MCF 10A (cell line): Measurements from ENCODE around the gene CRB2. TPM values are rescaled to one million over a fixed set of nuclear protein-coding genes. Genes with fewer than 3 reads are reported as not detected.

Experiments used
- BruUV-seq: library from RNA; stranded (reverse); fragments of 400-500 nt; replicated peaks from 2 replicates; lab custom pipeline; 2021; lab: Mats Ljungman, UMichigan
- CTCF ChIA-PET: fragments of 300-600 bp; sonication (Branson Sonifier 250); formaldehyde crosslinking; extraction: SDS; loops from one replicate; lab custom pipeline; 2021; ENCODE audit warnings: antibody characterized with exemption, inconsistent platforms; lab: Yijun Ruan, JAX
- POLR2A ChIA-PET: fragments of 300-600, 350-650 bp; sonication (Branson Sonifier 250); formaldehyde crosslinking; extraction: SDS; loops from one replicate; lab custom pipeline; 2020; ENCODE audit warnings: antibody characterized with exemption, inconsistent platforms; lab: Yijun Ruan, JAX
- DNase-seq: peaks from one replicate; pipeline ENCODE4 v3.0.0-alpha.2; 2018; ENCODE audit not compliant: unreplicated experiment
- H3K27ac Mint-ChIP-seq: one replicate; pipeline ENCODE4 v1.8.0; 2022; ENCODE audit warnings: mild to moderate bottlenecking, low read depth, mixed read lengths; ENCODE audit not compliant: unreplicated experiment
- H3K27me3 Mint-ChIP-seq: one replicate; pipeline ENCODE4 v1.8.0; 2022; ENCODE audit warnings: mixed read lengths; ENCODE audit not compliant: insufficient read depth, unreplicated experiment
- H3K36me3 Mint-ChIP-seq: one replicate; pipeline ENCODE4 v1.8.0; 2022; ENCODE audit warnings: mild to moderate bottlenecking, moderate library complexity, mixed read lengths; ENCODE audit not compliant: insufficient read depth, unreplicated experiment
- H3K4me1 Mint-ChIP-seq: one replicate; pipeline ENCODE4 v1.8.0; 2022; ENCODE audit warnings: mixed read lengths; ENCODE audit not compliant: insufficient read depth, unreplicated experiment
- H3K4me3 Mint-ChIP-seq: one replicate; pipeline ENCODE4 v1.8.0; 2022; ENCODE audit warnings: mild to moderate bottlenecking, moderate library complexity, mixed read lengths; ENCODE audit not compliant: unreplicated experiment
- H3K9me3 Mint-ChIP-seq: one replicate; pipeline ENCODE4 v1.8.0; 2022; ENCODE audit warnings: mixed read lengths; ENCODE audit not compliant: unreplicated experiment
- intact Hi-C: fragments of 100-400 bp; cut with micrococcal nuclease; formaldehyde crosslinking; loops from 2 replicates; pipeline ENCODE4 v1.14.1; 2022
- total RNA-seq: library from RNA; stranded (reverse); gene quantifications from 2 replicates; pipeline ENCODE4 v1.2.3, GENCODE V29; 2022
- TF ChIP-seq, protein P1 (sequence below): fragments of 200-600 bp; IDR thresholded peaks from one replicate; pipeline ENCODE4 v1.8.0; 2022; ENCODE audit warnings: antibody characterized with exemption, mild to moderate bottlenecking; ENCODE audit not compliant: unreplicated experiment

Gene CRB2
- total RNA-seq, 1 experiment from 2014 or later = not detected

DNA sequence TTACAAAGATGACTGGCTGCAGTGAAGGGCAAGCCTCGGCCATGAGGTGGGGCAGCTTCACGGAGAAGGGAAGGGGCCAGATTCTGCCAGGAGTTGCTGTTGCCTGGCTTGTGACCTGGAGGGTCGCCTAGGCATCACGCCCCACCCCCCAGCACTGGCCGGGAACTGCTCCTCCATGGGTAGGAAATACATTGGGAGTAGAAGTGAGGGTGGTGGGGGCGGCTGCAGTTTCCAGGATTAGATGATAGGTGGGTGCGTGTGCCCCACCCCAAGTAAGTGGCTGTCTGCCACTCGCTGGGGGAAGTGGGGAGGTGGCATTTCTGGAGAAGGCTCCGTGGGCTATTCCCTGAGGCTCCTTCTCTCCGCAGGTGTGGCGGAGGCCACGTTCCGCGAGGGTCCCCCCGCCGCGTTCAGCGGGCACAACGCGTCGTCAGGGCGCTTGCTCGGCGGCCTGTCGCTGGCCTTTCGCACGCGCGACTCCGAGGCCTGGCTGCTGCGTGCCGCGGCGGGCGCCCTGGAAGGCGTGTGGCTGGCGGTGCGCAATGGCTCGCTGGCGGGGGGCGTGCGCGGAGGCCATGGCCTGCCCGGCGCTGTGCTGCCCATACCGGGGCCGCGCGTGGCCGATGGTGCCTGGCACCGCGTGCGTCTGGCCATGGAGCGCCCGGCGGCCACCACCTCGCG lies 16.9 kb downstream of the CRB2 start:
- intact Hi-C loops = no loop called here
- TF ChIP-seq, protein P1, sequence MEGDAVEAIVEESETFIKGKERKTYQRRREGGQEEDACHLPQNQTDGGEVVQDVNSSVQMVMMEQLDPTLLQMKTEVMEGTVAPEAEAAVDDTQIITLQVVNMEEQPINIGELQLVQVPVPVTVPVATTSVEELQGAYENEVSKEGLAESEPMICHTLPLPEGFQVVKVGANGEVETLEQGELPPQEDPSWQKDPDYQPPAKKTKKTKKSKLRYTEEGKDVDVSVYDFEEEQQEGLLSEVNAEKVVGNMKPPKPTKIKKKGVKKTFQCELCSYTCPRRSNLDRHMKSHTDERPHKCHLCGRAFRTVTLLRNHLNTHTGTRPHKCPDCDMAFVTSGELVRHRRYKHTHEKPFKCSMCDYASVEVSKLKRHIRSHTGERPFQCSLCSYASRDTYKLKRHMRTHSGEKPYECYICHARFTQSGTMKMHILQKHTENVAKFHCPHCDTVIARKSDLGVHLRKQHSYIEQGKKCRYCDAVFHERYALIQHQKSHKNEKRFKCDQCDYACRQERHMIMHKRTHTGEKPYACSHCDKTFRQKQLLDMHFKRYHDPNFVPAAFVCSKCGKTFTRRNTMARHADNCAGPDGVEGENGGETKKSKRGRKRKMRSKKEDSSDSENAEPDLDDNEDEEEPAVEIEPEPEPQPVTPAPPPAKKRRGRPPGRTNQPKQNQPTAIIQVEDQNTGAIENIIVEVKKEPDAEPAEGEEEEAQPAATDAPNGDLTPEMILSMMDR = no peak
- no peak for DNase-seq
- Mint-ChIP-seq H3K36me3 (peaks cover 8% of the 10 kb centered on the region), H3K27ac (no peak overlapping the region), H3K9me3 (no peaks in the 10 kb centered on the region), H3K27me3 (peaks cover 27% of the 10 kb centered on the region), H3K4me3 (no peak overlapping the region), H3K4me1 (no peaks in the 10 kb centered on the region)
- ChIA-PET CTCF (no interaction called here), POLR2A (no interaction called here)
- BruUV-seq = no TSS peak

DNA sequence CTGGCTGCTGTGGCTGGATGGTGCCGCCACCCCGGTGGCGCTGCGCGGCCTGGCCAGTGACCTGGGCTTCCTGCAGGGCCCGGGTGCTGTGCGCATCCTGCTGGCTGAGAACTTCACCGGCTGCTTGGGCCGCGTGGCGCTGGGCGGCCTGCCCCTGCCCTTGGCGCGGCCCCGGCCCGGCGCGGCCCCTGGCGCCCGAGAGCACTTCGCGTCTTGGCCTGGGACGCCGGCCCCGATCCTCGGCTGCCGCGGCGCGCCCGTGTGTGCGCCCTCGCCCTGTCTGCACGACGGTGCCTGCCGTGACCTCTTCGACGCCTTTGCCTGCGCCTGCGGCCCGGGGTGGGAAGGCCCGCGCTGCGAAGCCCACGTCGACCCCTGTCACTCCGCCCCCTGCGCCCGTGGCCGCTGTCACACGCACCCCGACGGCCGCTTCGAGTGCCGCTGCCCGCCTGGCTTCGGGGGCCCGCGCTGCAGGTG lies 17.5 kb downstream of the CRB2 start:
- no peak overlapping the region for H3K27ac Mint-ChIP-seq
- peaks cover 8% of the 10 kb centered on the region for H3K36me3 Mint-ChIP-seq
- TF ChIP-seq, protein P1 = no peak
- intact Hi-C loops = no loop called here
- H3K4me1 Mint-ChIP-seq = no peaks in the 10 kb centered on the region
- H3K9me3 Mint-ChIP-seq = no peaks in the 10 kb centered on the region
- POLR2A ChIA-PET = no interaction called here
- H3K4me3 Mint-ChIP-seq = no peak overlapping the region
- H3K27me3 Mint-ChIP-seq = peaks cover 27% of the 10 kb centered on the region
- BruUV-seq = no TSS peak
- no peak for DNase-seq
- CTCF ChIA-PET = no interaction called here

- H3K36me3 Mint-ChIP-seq = peaks cover 8% of the 10 kb centered on the region
- TF ChIP-seq, protein P1 = no peak
- CTCF ChIA-PET = interaction anchor here (1.2 kb wide), 1 partner anchor 12 kb away, joined by 3 read pairs; no protein-coding TSS in a partner anchor
- H3K4me1 Mint-ChIP-seq = no peaks in the 10 kb centered on the region
- H3K27me3 Mint-ChIP-seq = peaks cover 27% of the 10 kb centered on the region
- no TSS peak for BruUV-seq
- H3K9me3 Mint-ChIP-seq = no peaks in the 10 kb centered on the region
- POLR2A ChIA-PET = no interaction called here
- DNase-seq = no peak
- intact Hi-C loops = no loop called here
- no peak overlapping the region for H3K4me3 Mint-ChIP-seq
- H3K27ac Mint-ChIP-seq = no peak overlapping the region
Observed at GRCh38 chr9:123373946-123374345, 17.9 kb downstream of the CRB2 start.

DNA sequence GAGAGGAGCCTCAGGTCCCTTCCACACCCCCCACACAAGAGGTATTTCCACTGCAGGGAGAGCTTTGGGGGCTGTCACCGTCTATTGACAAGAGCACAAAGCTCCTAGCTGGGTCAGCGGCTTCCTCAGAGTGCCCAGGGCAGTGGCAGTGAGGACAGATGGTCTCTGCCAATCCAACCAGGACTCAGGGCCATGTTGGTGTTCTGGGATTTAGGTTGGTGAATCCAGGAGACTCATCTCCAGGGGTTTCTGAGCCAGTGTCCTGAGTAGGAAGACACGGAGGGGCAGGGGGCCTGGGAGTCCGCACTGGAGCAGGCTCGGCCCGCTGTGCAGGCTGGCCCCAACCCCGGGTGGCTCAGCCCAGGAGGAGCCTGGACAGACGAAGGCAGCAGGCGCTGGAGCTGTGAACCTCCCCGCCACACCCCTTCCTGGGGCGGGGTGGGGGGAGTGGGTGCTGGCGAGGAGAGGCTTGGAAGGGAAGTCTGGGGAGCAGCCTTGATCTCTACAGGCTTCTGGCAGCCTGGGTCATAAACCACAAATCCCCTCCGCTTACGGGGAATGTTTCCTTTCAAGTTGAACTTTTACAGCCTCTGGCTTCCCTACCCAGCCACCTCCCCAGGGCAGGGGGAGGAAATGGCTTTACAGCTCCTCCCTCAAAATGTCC lies 19.6 kb downstream of the CRB2 start:
- H3K27ac Mint-ChIP-seq = no peak overlapping the region
- intact Hi-C loops = no loop called here
- H3K4me1 Mint-ChIP-seq = no peaks in the 10 kb centered on the region
- no peaks in the 10 kb centered on the region for H3K9me3 Mint-ChIP-seq
- TF ChIP-seq, protein P1 = no peak
- H3K4me3 Mint-ChIP-seq = no peak overlapping the region
- peaks cover 8% of the 10 kb centered on the region for H3K36me3 Mint-ChIP-seq
- H3K27me3 Mint-ChIP-seq = peaks cover 27% of the 10 kb centered on the region
- no TSS peak for BruUV-seq
- CTCF ChIA-PET = no interaction called here
- POLR2A ChIA-PET = no interaction called here
- DNase-seq = no peak
